HG03439 (cell line): ENCODE data around the gene CAMTA2.
"Not testable (repeated sequence)": the region's sequence is repeated elsewhere in the genome, so short reads cannot be mapped to it uniquely, and the experiment has no call there.

Source experiments
- ATAC-seq: cut with Tn5 transposase; IDR thresholded peaks from one replicate; pipeline ENCODE4 v1.9.1; 2021; ENCODE audit warnings: mild to moderate bottlenecking, moderate library complexity; ENCODE audit not compliant: unreplicated experiment

Gene CAMTA2

GRCh38 chr17:4933646-4934045 is 53.8 kb downstream of the CAMTA2 start:
- ATAC-seq, result no peak

GRCh38 chr17:4932756-4933155 is 54.7 kb downstream of the CAMTA2 start:
- no peak for ATAC-seq

DNA sequence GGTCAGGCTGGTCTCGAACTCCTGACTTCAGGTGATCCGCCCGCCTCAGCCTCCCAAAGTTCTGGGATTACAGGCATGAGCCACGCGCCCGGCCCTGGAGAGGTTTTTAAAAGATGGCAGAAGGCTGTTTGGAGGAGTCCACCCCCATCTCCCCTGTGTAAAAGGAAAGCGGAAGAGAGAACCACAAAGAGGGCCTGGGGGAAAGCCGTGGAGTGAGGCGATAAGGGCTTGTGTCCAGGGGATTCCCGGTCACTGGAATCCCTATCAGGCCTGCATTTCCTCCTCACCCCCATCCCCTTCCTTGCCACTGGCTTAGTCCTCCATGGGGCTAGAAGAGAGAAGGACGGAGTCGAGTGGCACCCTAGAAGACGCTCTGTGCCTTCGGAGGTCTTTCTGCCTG is 55.5 kb downstream of the CAMTA2 start, which contains the start of gene GP1BA:
Gene GP1BA, plus strand, starts transcription at position 315 of the 400 bp plus-strand sequence. CDS start 328 bp downstream, outside the sequence.
- no peak for ATAC-seq

DNA sequence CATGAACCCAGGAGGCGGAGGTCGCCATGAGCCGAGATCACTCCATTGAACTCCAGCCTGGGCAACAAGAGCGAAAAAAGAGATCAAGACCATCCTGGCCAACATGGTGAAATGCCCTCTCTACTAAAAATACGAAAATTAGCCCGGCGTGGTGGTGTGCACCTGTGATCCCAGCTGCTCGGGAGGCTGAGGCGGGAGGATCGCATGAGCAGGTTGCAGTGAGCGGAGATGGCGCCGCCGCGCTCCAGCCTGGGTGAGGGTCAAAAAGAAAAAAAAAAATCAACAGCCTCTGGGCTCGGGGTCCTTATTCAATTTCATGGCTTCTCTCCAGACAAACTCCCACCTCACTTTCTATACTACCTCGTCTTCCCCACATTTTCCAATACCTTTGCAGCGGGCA is 58.6 kb downstream of the CAMTA2 start:
- no peak for ATAC-seq

DNA sequence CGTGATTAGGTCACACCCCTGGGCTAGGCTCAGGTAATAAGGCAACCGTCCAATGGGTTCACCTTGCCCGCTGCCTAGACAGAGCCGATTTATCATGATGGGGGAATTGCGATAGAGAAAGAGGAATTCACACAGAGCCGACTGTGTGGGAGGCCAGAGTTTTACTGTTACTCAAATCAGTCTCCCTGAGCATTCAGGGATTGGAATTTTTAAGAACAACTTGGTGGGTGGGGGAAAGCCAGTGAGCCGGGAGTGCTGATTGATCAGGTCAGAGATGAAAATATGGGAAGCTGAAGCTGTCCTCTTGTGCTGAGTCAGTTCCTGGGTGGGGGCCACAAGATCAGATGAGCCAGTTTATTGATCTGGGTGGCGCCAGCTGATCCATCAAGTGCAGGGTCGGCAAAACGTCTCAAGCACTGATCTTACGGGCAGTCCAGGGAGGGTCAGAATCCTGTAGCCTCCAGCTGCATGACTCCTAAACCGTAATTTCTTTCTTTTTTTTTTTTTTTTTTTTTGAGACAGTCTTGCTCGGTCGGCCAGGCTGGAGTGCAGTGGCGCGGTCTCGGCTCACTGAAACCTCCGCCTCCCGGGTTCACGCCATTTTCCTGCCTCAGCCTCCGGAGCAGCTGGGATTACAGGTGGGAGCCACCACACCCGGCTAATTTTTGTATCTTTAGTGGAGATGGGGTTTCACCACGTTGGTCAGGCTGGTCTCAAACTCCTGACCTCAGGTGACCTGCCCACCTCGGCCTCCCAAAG is 60.7 kb downstream of the CAMTA2 start:
- not testable (repeated sequence) for ATAC-seq

- no peak for ATAC-seq
These were observed 66.2 kb downstream of the CAMTA2 start for GRCh38 chr17:4921320-4921719.

DNA sequence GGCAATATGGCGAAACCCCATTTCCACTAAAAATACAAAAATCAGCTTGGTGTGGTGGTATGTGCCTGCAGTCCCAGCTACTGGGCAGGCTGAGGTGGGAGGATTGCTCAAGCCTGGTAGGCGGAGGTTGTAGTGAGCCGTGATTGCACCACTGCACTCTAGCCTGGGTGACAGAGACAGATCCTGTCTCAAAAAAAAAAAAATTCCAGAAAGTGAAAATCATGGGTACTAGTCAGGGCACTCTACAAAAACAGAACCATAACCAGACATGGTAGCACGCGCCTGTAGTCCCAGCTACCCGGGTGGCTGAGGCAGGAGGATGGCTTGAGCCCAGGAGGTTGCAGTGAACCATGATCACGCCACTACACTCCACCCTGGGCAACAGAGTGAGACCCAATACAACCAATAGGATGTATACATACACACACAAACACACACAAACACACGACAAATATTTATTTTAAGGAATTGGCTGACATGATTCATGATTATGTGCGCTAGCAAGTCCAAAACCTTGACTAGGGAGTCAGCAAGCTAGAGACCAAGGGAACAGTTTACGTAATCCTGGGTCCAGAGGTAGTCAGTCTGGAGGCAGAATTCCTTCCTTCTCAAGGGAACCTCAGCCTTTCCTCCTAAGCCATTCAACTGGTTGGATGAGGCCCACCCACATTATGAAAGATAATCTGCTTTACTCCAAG is 67.0 kb downstream of the CAMTA2 start:
- no peak for ATAC-seq

DNA sequence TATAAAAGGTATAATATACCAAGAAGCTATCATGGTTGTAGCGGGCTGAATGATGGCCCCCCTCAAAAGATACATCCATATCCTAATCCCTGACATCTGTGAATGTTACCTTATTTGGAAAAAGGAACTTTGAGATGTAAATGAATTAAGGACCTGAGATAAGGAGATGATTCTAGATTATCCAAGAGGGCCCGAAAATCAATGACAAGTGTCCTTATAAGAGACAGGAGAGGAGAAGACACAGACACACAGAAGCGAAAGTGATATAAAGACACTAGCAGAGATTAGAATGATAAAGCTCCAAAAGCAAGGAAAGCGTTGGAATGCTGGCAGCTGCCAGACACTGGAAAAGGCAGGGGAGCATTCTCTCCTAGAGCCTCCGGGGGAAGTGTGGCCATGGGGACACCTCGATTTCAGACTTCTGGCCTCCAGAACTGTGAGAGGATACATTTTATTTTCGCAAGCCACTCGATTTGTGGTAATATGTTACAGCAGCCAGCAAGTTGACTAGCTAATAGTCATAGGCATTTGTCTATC is 67.9 kb downstream of the CAMTA2 start:
- ATAC-seq, result no peak
